ENCODE measurements around the gene LPP.
"Not testable (repeated sequence)": the region's sequence is repeated elsewhere in the genome, so short reads cannot be mapped to it uniquely, and the experiment has no call there.

Gene LPP

DNA sequence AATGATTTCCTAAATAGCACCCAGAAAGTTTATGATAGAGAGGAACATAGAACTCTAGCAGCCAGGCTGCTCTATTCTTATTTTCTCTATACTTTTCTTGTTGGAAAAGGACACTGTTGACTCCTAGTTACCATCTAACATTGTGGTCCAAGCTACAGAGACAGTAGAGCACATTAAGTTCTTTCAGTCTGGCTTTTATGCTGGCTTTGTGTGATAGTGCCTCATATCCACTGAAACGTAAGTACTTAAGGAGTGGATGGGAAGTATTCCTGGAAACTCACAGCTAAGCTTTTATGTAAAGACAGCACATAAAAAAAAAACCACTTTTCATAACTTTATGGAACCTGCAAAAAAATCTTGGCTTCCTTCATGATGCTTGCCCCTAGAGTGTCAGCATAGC, 537.7 kb downstream of the LPP start:
- no peak for DNase-seq

GRCh38 chr3:188692700-188693099, 538.7 kb downstream of the LPP start:
- no peak for DNase-seq

DNA sequence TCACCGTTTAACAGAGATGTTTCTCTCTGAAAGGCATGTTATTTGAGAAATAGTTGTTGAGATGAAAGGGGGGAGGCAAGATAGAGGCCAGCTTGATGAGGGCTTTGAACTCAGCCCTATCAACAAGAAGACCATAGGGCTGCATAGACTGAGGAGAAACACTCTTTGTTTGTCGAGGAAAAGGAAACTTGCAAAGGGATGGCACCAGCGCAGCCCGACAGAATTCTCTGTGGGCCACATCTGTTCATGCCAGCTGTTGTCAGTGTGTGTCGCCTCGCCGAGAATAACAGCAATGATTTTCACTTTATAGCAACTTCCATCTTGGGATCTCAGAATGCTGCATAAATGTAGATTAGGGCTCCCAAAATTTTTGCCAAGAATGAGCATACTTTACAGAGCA, 539.5 kb downstream of the LPP start:
- DNase-seq = no peak

DNA sequence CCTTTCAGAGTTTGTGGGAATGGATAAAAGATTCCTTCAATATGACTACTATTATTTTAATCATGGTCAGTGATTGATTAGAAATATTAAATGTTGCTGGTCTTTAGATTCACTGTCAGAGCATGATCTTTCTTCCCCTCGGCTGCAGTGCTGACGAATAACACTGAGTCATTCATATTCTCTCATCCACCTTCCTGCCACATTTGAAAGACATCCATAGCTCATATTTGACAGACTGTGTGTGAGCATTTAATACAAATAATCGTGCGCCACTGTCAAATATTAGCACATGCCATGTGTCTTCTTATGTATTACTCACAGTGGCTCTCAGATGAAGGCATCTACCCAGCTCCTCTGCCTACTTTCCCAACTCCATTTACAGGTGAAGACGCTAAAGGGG, 541.3 kb downstream of the LPP start:
- no peak for DNase-seq

DNA sequence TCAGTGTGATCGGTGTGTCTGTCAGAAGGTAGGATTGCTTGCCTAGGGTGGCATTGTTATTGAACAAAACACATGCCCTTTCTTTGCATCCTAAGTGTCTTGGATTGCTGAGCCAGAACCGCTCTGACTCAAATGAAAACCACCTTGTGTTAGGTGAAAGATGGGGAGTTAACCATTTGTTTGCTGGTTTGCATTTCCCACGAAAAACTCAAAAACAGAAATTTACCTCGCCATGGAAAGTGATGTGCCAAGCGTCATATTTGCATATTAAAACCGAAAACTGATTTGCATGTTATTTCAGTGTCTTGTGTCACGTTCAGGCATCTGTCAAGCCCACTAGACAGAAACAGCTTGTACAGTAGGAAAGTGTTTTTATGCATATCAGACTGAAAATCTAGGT, 543.2 kb downstream of the LPP start:
- DNase-seq = no peak

GRCh38 chr3:188698436-188698835, 544.5 kb downstream of the LPP start:
- no peak for DNase-seq

- DNase-seq = no peak
These were observed 546.5 kb downstream of the LPP start for GRCh38 chr3:188700501-188700900.

GRCh38 chr3:188700918-188701317, 547.0 kb downstream of the LPP start:
- no peak for DNase-seq

DNA sequence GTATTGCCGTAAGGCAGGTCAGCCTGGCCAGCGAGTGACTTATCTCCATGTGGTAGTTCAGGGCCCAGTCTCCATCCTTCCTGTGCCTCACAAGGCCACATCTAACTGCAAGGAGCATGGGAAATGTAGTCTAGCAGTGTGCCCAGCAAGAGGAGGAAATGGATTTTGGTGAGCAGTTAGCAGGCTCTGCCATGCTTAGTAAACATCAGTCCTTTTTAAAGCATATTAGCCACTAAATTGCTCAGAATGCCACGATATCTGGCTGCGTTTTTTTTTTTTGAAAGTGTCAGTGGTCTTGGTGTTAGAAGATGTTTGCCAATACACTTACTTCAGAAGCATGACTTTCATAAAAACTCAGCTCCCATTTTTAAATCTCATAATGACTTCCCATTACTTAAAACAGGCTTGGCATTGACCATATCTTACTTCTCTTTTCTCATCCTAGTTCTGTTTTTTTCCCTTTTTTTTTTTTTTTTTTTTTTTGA, 547.6 kb downstream of the LPP start:
- no peak for DNase-seq

DNA sequence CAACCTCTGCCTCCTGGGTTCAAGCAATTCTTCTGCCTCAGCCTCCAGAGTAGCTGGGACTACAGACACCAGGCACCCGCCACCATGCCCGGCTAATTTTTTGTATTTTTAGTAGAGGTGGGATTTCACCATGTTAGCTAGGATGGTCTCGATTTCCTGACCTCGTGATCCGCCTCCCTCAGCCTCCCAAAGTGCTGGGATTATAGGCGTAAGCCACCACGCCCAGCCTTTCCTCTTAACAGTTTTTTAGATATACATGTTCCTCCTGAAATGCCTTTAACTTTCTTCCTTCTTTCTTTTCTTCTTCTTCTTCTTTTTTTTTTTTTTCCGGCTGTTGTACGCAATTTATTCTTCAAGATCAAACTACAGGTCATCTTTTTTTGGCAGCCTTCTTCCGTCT, 548.1 kb downstream of the LPP start:
- not testable (repeated sequence) for DNase-seq

DNA sequence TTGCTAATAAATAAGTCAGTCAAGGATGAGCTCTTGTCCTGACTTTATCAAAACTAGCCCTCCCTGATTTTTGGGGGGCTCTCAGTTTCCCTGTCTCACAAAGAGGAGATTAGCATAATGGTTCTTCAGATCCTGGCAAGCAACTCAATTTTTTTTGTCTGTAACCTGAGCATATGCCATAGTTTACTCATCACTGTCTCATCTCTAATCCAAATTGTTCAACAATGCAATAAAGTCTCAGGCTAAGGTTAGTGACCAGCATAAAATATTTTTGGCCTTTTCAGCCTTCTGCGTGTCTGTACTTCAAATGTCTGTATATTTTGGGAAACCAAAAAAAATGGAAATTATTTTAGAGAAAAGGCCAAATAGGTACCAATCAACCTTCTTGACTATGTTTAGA, 552.2 kb downstream of the LPP start:
- DNase-seq = no peak

DNA sequence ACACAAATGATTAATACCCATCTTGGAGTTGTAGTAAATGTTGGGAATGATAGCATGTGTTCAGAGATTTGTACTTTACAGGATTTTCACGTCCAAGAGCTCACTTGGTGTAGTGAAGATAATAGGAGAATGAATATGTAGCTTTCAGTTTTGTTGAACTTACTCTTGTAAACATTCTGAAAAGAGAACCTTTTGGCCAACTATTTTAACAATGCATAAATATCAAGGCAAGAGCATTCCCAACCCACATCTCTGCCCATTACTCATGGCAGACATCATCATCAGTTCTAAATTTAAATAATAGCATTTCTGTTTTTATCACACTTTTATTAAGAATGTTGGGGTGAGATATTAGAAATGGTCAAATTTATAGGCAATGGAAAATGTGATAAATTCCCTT, 552.6 kb downstream of the LPP start:
- DNase-seq = no peak

- DNase-seq = no peak
These were observed 553.7 kb downstream of the LPP start for GRCh38 chr3:188707381-188708288.

GRCh38 chr3:188711881-188712247, 557.9 kb downstream of the LPP start:
- no peak for DNase-seq

GRCh38 chr3:188712248-188712924, 558.4 kb downstream of the LPP start:
- DNase-seq = no peak

DNA sequence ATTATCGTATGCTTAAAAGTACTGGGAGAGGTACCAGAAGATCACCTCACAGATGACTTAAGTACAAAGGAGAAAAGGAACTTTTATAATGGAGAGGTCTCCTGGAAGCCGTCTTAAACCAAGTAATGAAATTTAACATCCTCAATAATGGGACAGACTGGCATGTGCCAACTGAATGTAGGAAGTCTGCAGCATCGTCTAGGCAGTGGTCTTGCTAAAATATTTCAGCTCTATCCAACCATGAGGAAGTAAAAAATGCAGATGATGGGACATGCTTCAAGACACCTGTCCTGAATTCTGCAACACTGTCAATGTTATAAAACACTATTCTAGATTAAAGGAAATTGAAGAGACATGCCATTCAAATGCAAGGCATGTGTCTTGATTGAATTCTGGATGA, 559.0 kb downstream of the LPP start:
- DNase-seq = no peak

DNA sequence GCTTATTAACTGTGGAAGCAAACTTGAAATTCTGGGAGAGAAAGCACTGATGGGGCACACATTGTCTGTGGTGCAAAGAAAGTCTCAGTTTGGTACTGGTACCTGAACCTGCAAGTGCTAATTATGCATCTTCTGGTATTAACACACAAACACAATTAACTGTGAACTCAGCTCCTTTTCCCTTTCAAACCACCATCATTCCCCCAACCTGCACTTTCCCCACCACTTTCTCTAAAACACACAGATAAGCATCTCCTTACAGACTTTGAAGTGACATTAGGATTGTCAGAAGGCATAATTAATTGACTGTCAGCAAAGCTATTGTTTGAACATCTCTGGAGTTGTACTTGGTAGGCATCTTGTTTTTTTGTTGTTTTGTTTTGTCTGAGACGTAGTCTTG, 565.6 kb downstream of the LPP start:
- no peak for DNase-seq

DNA sequence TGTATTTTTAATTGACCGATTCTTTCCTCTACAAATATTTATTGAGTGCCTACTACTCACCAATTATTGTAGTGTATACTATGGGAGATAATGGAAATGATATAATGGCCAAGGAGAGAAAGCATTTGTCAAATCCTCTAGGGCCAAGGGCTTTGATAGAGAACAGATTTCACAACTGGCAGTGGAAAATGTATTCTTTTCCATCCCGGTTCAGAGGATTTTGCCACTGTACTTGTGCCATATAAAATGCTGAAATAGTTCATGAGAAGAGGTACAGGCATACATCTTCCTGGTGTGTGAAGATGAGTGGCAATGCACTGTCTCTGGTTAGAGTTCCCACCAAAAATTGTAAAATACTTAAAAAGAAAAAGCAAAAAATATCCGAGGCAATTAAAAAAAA, 566.3 kb downstream of the LPP start:
- no peak for DNase-seq

DNA sequence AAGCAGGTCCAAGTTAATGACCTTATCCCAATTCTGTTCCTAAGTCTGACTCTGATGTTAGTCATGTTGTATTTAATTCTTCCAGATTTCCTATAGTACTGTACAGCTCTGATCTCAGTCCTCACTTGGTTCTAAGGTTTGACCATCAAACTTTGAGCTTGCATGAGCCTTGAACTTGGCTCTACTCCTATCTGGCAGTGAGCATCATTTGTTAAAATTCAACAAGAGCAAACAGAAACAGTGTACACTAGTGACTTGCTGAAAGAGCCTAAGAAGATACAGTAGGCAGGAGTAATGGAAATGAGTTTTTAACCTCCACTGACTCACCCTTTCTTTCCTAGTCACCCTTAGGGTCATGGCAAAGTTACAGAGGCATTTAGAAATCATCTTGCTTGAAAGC, 566.7 kb downstream of the LPP start:
- DNase-seq = no peak

DNA sequence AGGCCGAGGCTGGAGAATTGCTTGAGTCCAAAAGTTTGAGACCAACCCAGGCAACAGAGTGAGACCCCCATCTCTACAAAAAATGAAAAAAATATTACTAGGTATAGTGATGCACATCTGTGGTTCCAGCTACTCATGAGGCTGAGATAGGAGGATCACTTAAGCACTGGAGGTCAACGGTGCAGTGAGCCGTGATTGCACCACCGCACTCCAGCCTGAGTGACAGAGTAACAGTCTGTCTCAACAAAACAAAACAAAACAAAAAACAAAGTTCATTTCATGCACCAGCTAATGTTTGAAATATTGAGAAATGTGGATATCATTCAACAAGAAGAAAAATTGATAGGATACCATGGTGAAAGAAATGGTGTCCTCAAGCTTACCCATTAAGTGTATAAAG, 567.4 kb downstream of the LPP start:
- no peak for DNase-seq

GRCh38 chr3:188721990-188722389, 568.0 kb downstream of the LPP start:
- DNase-seq = no peak

DNA sequence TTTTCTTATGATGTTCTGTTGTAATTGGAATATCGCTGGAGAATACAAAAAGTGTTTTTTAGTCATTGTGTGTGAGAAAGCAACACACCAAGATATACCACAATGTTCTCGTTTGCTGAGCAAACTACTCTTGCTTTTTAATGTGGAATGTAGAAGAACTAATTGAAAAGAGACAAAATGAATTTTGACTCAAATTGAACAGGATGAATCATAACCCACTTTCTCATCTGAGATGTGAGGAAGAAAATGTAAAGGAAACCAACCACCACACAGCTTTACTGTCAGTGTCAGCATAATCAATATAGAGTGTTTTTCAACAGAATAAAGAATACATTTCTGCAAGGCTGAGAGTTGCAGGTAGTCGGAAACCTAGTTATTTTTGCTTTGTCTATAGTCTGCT, 569.0 kb downstream of the LPP start:
- no peak for DNase-seq

DNA sequence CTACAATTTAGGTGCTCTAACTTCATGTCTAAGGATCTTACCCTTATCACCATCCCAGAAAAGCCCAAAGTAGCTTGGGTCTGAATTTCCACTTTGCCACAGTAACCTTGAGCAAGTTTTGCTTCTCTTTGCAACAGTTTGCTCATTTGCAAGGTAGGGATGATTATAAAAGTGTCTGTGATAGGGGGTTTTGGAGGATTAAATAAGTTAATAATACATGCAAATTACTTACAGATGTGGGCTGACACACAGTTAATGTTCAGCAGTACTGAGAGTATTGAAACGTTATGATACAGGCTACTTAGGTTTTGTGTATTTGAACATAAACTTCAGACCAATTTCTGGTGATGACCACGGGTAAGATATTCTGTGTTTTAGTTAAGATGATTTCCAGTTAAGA, 573.1 kb downstream of the LPP start:
- DNase-seq = no peak

DNA sequence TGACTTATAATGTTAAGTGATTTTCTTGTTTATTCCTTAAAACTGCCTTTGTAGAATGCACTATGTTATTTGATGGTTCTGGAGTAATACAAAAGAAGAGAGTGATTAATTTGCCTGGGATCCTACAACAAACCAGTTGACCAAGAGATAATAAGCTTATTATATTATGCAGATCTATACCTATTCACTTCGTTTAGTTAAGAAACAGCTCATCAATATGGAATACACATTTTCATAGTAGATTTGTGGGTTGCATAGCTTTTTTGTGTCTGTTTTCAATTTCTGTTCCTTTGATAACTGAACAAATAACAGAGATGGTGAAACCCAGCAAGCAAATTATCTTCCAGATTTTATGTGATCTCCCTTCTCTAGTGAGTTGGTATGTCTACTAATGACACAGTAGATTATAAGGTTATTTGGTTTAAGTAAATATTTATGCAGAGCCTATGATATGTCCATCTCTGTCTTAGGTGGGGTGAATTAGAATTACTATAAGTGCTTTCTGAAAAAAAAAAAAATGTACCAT, 574.5 kb downstream of the LPP start:
- no peak for DNase-seq

Measured in activated CD4-positive, CD25-positive, alpha-beta regulatory T cell treated with anti-CD3 and anti-CD28 coated beads, Interleukin-2, amount 50 U/mL, for 72 hours (primary cell).